ENCODE data around the gene SLAMF8. TPM values are rescaled to one million over a fixed set of nuclear protein-coding genes. Genes with fewer than 3 reads are reported as not detected.

SLAMF8 gene
- total RNA-seq, 1 donor from 2014 or later: 1.5 TPM

GRCh38 chr1:159781992-159782391 lies 44.7 kb upstream of the SLAMF8 start:
- no peak for DNase-seq (ENCODE audit: extremely low spot score in 2 of 2)
- Histone ChIP-seq H3K36me3 (no peaks in the 10 kb centered on the region), H3K4me1 (peaks cover 18% of the 10 kb centered on the region), H3K27me3 (no peaks in the 10 kb centered on the region), H3K4me3 (peak overlapping the region; percentile 79 to 91), H3K27ac (no peak overlapping the region), H3K9me3 (no peaks in the 10 kb centered on the region)
- intact Hi-C loops (cut with DNase I): no loop called here
- no peak for TF ChIP-seq CTCF (IDR thresholded peaks at IDR 0.05)

- H3K4me3 ChIP-seq: no peak overlapping the region
- peaks cover 18% of the 10 kb centered on the region for H3K4me1 ChIP-seq
- DNase-seq (ENCODE audit: extremely low spot score in 2 of 2): no peak
- no peak overlapping the region for H3K27ac ChIP-seq
- intact Hi-C loops (cut with DNase I): no loop called here
- no peak for TF ChIP-seq POLR2AphosphoS5 (IDR thresholded peaks at IDR 0.05; ENCODE audit: insufficient read depth in 1 of 2, low read depth in 1 of 2)
- no peak for TF ChIP-seq POLR2A (IDR thresholded peaks at IDR 0.05)
- TF ChIP-seq CTCF (IDR thresholded peaks at IDR 0.05): no peak
- no peaks in the 10 kb centered on the region for H3K9me3 ChIP-seq
- no peaks in the 10 kb centered on the region for H3K27me3 ChIP-seq
- no peaks in the 10 kb centered on the region for H3K36me3 ChIP-seq
Measured at GRCh38 chr1:159783724-159784123, 42.9 kb upstream of the SLAMF8 start.

GRCh38 chr1:159786465-159786864 lies 40.2 kb upstream of the SLAMF8 start:
- H3K27me3 ChIP-seq: no peaks in the 10 kb centered on the region
- H3K4me3 ChIP-seq: no peak overlapping the region
- intact Hi-C loops (cut with DNase I): no loop called here
- no peaks in the 10 kb centered on the region for H3K9me3 ChIP-seq
- H3K4me1 ChIP-seq: peaks cover 9% of the 10 kb centered on the region
- TF ChIP-seq POLR2A (IDR thresholded peaks at IDR 0.05) (no peak), CTCF (IDR thresholded peaks at IDR 0.05) (no peak), POLR2AphosphoS5 (IDR thresholded peaks at IDR 0.05; ENCODE audit: insufficient read depth in 1 of 2, low read depth in 1 of 2) (no peak)
- H3K27ac ChIP-seq: no peak overlapping the region
- no peak for DNase-seq (ENCODE audit: extremely low spot score in 2 of 2)
- H3K36me3 ChIP-seq: no peaks in the 10 kb centered on the region

- intact Hi-C loops (cut with DNase I): no loop called here
- H3K27ac ChIP-seq: no peak overlapping the region
- no peak for DNase-seq (ENCODE audit: extremely low spot score in 2 of 2)
- no peaks in the 10 kb centered on the region for H3K36me3 ChIP-seq
- no peaks in the 10 kb centered on the region for H3K9me3 ChIP-seq
- H3K4me3 ChIP-seq: no peak overlapping the region
- peaks cover 9% of the 10 kb centered on the region for H3K4me1 ChIP-seq
- H3K27me3 ChIP-seq: no peaks in the 10 kb centered on the region
- TF ChIP-seq POLR2AphosphoS5 (IDR thresholded peaks at IDR 0.05; ENCODE audit: insufficient read depth in 1 of 2, low read depth in 1 of 2): peak in 1 of 2 donors; percentile 9
- no peak for TF ChIP-seq POLR2A (IDR thresholded peaks at IDR 0.05)
- no peak for TF ChIP-seq CTCF (IDR thresholded peaks at IDR 0.05)
Measured at GRCh38 chr1:159786966-159787365, 39.7 kb upstream of the SLAMF8 start.

GRCh38 chr1:159790237-159790917 lies 36.3 kb upstream of the SLAMF8 start:
- TF ChIP-seq CTCF (IDR thresholded peaks at IDR 0.05) (peak in 1 of 3 experiments; percentile 35), POLR2AphosphoS5 (IDR thresholded peaks at IDR 0.05; ENCODE audit: insufficient read depth in 1 of 2, low read depth in 1 of 2) (no peak)
- H3K9me3 ChIP-seq: no peaks in the 10 kb centered on the region
- intact Hi-C loops (cut with DNase I): loop anchor here (10.0 kb wide), 1 partner anchor 154 kb away; the partner anchor contains the start of gene IGSF9
- peaks cover 9% of the 10 kb centered on the region for H3K4me1 ChIP-seq
- H3K27ac ChIP-seq: no peak overlapping the region
- H3K36me3 ChIP-seq: no peaks in the 10 kb centered on the region
- DNase-seq (ENCODE audit: extremely low spot score in 2 of 2): no peak
- no peaks in the 10 kb centered on the region for H3K27me3 ChIP-seq
- H3K4me3 ChIP-seq: no peak overlapping the region

All from vagina (tissue), 2 donors.